Measurements from ENCODE around the gene ATCAY. TPM values are rescaled to one million over a fixed set of nuclear protein-coding genes. Genes with fewer than 3 reads are reported as not detected.

ATCAY gene
- polyA plus RNA-seq, 2 of the 4 experiments (the other 2 are of a cell fraction), result 0.06 TPM; not detected in 1

DNA sequence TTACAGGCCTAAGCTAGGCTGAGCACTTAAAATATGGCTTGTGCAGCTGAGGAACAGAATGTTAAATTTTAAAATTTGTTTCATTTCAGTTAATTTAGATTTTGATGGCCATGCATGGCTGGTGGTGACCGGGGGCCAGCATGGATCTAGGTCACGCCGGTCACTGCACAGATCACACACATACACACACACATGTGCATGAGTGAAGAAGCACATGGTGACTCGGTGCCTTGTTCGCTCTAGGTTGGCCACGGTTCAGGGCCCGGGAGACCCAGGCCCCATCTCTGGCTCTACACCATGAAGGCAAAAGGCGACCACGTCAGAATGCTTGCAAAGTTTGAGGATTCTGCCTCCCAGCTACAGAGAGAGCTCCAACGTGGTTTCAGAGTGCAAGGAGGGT is 39.7 kb upstream of the ATCAY start:
- POLR2A ChIA-PET, result no interaction called here
- no peak overlapping the region for H3K4me3 ChIP-seq
- no peak for DNase-seq (ENCODE audit: low read depth in 1 of 2, low spot score in 1 of 2)

DNA sequence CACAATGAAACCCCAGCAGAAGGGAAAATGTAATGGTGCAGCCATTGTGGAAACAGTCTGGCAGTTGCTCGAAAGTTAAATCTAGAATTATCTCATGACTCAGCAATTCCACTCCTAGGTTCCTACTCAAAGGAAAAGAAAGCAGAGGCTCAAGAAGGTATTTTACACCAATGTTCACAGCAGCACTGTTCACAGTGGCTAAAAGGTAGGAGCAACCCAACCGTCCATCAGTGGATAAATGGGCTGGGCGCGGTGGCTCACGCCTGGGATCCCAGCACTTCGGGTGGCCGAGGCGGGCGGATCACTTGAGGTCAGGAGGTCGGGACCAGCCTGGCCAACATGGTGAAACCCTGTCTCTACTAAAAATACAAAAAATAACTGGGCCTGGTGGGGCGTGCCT is 37.5 kb upstream of the ATCAY start:
- Histone ChIP-seq H3K4me1 (no peaks in the 10 kb centered on the region), H3K4me2 (no peak overlapping the region), H3K9me3 (no peaks in the 10 kb centered on the region), H3K4me3 (no peak overlapping the region), H3K27ac (no peak overlapping the region)
- no peak for ATAC-seq
- no peak for DNase-seq (ENCODE audit: low read depth in 1 of 2, low spot score in 1 of 2)
- 90% methylated on average over 11 of the region's 11 CpGs for whole genome bisulfite sequencing (ENCODE audit: missing lambda C conversion rate)
- no peak for FAIRE-seq
- TF ChIP-seq ZSCAN20 (CRISPR knock-in tag; IDR thresholded peaks at IDR 0.05), result no peak
- TF ChIP-seq POLR2A (IDR thresholded peaks at IDR 0.05; ENCODE audit: low read length), result no peak
- no peak for TF ChIP-seq CEBPB (IDR thresholded peaks at IDR 0.05)
- no peak for TF ChIP-seq CHD4 (IDR thresholded peaks at IDR 0.05; ENCODE audit: borderline replicate concordance)
- no peak for TF ChIP-seq RAD21 (conservative IDR thresholded peaks at IDR 0.05 in 1 of 2, IDR thresholded peaks at IDR 0.05 in 1 of 2)
- TF ChIP-seq ESRRA (IDR thresholded peaks at IDR 0.05; ENCODE audit: borderline replicate concordance, low read length), result no peak
- no peak for TF ChIP-seq CBX2 (IDR thresholded peaks at IDR 0.05; ENCODE audit: borderline replicate concordance, low read depth)
- TF ChIP-seq PBX3 (IDR thresholded peaks at IDR 0.05), result no peak
- TF ChIP-seq MAFK (IDR thresholded peaks at IDR 0.05; ENCODE audit: partially characterized antibody), result peak; percentile 92
- no peak for TF ChIP-seq ZFP36 (IDR thresholded peaks at IDR 0.05; ENCODE audit: borderline replicate concordance, partially characterized antibody)
- no peak for TF ChIP-seq KDM5A (IDR thresholded peaks at IDR 0.05)
- TF ChIP-seq, protein P1, sequence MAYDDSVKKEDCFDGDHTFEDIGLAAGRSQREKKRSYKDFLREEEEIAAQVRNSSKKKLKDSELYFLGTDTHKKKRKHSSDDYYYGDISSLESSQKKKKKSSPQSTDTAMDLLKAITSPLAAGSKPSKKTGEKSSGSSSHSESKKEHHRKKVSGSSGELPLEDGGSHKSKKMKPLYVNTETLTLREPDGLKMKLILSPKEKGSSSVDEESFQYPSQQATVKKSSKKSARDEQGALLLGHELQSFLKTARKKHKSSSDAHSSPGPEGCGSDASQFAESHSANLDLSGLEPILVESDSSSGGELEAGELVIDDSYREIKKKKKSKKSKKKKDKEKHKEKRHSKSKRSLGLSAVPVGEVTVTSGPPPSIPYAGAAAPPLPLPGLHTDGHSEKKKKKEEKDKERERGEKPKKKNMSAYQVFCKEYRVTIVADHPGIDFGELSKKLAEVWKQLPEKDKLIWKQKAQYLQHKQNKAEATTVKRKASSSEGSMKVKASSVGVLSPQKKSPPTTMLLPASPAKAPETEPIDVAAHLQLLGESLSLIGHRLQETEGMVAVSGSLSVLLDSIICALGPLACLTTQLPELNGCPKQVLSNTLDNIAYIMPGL (CRISPR knock-in tag; IDR thresholded peaks at IDR 0.05; ENCODE audit: borderline replicate concordance), result no peak
- TF ChIP-seq NFE2L2 (conservative IDR thresholded peaks at IDR 0.05; ENCODE audit: low read length), result peak; percentile 58; the same call in 1 of the 2 replicates
- no peak for TF ChIP-seq ZNF302 (CRISPR knock-in tag; IDR thresholded peaks at IDR 0.05)
- no peak for TF ChIP-seq JUN (IDR thresholded peaks at IDR 0.05)
- ChIA-PET CTCF (interaction anchor here (0.6 kb wide), 1 partner anchor 86 kb away, joined by 4 read pairs; no protein-coding TSS in a partner anchor), POLR2A (interaction anchor here (0.7 kb wide), 1 partner anchor 1401 kb away, joined by 6 read pairs; no protein-coding TSS in a partner anchor)

More for the DNA sequence above, 39.7 kb upstream of the ATCAY start:
- no peak for FAIRE-seq
- Histone ChIP-seq H3K4me1 (no peaks in the 10 kb centered on the region), H3K4me2 (no peak overlapping the region), H3K27ac (no peak overlapping the region), H3K9me3 (no peaks in the 10 kb centered on the region)
- no peak for ATAC-seq
- TF ChIP-seq EP300 (IDR thresholded peaks at IDR 0.05) (no peak), GATA3 (IDR thresholded peaks at IDR 0.05; ENCODE audit: borderline replicate concordance) (no peak), E2F6 (IDR thresholded peaks at IDR 0.05; ENCODE audit: borderline replicate concordance, low read depth) (no peak)
- CTCF ChIA-PET, result interaction anchor here (1.3 to 1.8 kb wide), 2 partner anchors 19 to 22 kb away, joined by 3 to 11 read pairs; no protein-coding TSS in a partner anchor
- 79% methylated on average over 10 of the region's 10 CpGs for whole genome bisulfite sequencing (ENCODE audit: missing lambda C conversion rate)

DNA sequence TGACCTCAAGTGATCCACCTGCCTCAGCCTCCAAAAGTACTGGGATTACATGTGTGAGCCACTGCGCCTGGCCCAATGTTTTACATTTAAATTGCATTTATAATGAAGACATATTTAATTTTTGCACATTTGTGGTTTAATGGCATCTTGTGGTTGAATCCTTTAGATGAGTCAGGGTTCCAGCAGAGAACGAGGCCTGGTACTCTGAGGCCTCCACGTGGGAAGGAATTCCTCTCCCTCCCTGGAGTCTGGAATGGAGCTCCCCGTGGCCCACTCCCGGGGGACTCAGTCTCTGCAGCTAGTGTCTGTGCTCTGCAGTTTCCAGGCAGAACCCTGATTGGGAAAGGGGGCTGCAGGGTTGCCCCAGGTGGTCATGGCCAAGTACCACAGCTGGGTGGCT is 35.9 kb upstream of the ATCAY start:
- H3K4me1 ChIP-seq, result no peaks in the 10 kb centered on the region
- no peak for FAIRE-seq

More for the DNA sequence above, 35.9 kb upstream of the ATCAY start:
- no peak for TF ChIP-seq EP300 (IDR thresholded peaks at IDR 0.05)
- TF ChIP-seq MAX (IDR thresholded peaks at IDR 0.05), result no peak
- no peak for TF ChIP-seq FOSL2 (IDR thresholded peaks at IDR 0.05)
- no peak for TF ChIP-seq FOSL2 (CRISPR knock-in tag; IDR thresholded peaks at IDR 0.05)
- TF ChIP-seq POLR2A (IDR thresholded peaks at IDR 0.05; ENCODE audit: low read length), result no peak
- no peak for TF ChIP-seq USF2 (IDR thresholded peaks at IDR 0.05)
- Histone ChIP-seq H3K9me3 (no peaks in the 10 kb centered on the region), H3K4me3 (no peak overlapping the region), H3K27ac (no peak overlapping the region), H3K4me2 (no peak overlapping the region)
- POLR2A ChIA-PET, result no interaction called here
- 50% methylated on average over 5 of the region's 5 CpGs for WGBS (ENCODE audit: missing lambda C conversion rate)
- ATAC-seq, result no peak
- CTCF ChIA-PET, result no interaction called here
- DNase-seq (ENCODE audit: low read depth in 1 of 2, low spot score in 1 of 2), result no peak

Data from A549 (cell line).